H7 (cell line): ENCODE measurements around the gene SPINT1. TPM values are rescaled to one million over a fixed set of nuclear protein-coding genes. Genes with fewer than 3 reads are reported as not detected.
"Not testable (repeated sequence)": the region's sequence is repeated elsewhere in the genome, so short reads cannot be mapped to it uniquely, and the experiment has no call there.

ENCODE experiments used
- DNase-seq: peaks from one replicate; pipeline ENCODE4 v3.0.0; 2012
- H3K27me3 ChIP-seq: 2 replicates; pipeline ENCODE4 v1.6.0; 2011; ENCODE audit warnings: mild to moderate bottlenecking, low read length; ENCODE audit not compliant: control insufficient read depth, insufficient read depth
- H3K36me3 ChIP-seq: replicated peaks from 2 replicates; pipeline ENCODE4 v1.5.1; 2011; ENCODE audit warnings: low read length; ENCODE audit not compliant: control insufficient read depth, insufficient read depth
- H3K4me3 ChIP-seq: 2 replicates; pipeline ENCODE4 v1.5.1; 2011; ENCODE audit warnings: low read depth, mild to moderate bottlenecking, control low read depth, low read length, moderate library complexity; ENCODE audit not compliant: insufficient read depth
- total RNA-seq: library from RNA; depleted of rRNA; stranded (reverse); fragments of >200 nt; shearing (Covaris generic); gene quantifications from 2 replicates; pipeline ENCODE4 v1.2.3, GENCODE V29; 2014

SPINT1 gene
- total RNA-seq, 1 experiment from 2014 or later = 81.1 TPM

- H3K36me3 ChIP-seq = peaks cover 22% of the 10 kb centered on the region
- H3K4me3 ChIP-seq = no peak overlapping the region
- peak; percentile 89 for DNase-seq
- no peaks in the 10 kb centered on the region; the same call in 1 of the 2 replicates for H3K27me3 ChIP-seq
Measured at GRCh38 chr15:40859206-40859851, 15.5 kb downstream of the SPINT1 start.

DNA sequence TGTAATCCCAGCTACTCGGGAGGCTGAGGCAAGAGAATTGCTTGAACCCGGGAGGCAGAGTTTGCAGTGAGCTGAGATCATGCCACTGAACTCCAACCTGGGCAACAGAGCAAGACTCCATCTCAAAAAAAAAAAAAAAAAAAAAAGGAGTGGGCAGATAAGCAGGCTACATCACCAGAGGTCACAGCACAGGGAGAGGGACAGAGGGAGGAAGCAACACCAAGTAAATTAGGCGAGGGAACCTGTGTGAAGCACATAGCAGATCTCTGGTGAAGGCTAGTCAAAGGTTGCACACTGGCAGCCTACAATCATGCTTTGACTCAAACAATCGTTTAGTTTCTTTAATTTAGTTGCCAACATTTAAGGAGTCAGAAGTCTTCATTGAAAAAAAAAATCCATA lies 17.3 kb downstream of the SPINT1 start:
- not testable (repeated sequence) for H3K36me3 ChIP-seq, H3K27me3 ChIP-seq, H3K4me3 ChIP-seq, DNase-seq

DNA sequence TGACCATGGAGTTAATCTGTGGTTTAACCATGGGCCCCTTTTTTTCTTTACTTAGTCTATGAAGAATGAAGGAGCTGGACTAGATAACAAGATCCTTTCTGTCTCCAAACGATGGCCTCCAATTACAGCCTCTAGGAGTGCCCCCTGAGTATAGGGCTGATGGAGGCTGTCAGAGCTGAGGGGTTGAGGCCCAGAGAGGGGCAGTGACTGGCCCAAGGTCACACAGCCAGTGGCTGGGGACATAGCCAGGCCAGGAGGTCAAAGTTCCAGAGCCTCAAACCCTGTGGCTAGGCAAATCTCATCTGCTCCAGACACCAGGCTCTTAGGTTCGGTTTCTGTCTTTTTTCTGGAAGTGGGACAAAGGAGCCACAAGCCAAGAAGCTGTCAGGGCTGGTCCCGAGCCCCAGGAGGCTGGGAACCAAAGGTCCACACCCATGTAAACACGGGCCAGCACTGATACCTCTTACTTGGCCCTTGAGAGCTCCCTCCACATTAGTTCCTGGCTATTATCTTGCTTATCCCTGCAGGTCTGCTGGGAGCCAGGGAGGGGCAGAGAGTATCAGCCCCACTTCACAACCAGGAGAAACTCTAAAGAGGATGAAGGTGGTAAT lies 19.9 kb downstream of the SPINT1 start:
- no peaks in the 10 kb centered on the region; the same call in 1 of the 2 replicates for H3K27me3 ChIP-seq
- DNase-seq = no peak
- H3K36me3 ChIP-seq = no peaks in the 10 kb centered on the region
- H3K4me3 ChIP-seq = no peak overlapping the region

- no peak for DNase-seq
- Histone ChIP-seq H3K27me3 (no peaks in the 10 kb centered on the region; the same call in 1 of the 2 replicates), H3K36me3 (no peaks in the 10 kb centered on the region), H3K4me3 (no peak overlapping the region)
Measured at GRCh38 chr15:40867199-40867598, 23.4 kb downstream of the SPINT1 start.

DNA sequence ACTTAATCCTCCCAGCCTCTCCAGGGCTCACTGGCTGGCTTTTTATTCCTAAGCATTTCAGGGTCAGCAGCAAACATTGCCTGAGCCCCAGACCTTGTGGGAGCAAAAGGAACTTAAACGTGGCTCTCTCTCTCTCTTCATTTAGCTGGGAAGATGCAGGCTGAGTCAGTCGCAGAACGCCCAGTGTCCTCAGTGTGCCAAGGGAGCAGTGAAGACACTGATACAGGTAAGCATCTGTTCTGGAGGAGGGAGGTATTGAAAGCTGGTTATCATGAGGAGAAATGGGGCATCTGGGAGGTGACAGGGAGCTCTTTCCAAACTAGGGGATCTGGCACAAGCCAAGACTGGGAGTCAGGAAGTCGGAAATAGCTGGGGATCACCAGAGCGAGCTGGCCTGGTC lies 25.8 kb downstream of the SPINT1 start:
- DNase-seq = no peak
- Histone ChIP-seq H3K36me3 (no peaks in the 10 kb centered on the region), H3K4me3 (no peak overlapping the region), H3K27me3 (peaks cover 10% of the 10 kb centered on the region; the same call in 1 of the 2 replicates)

GRCh38 chr15:40870716-40871115 lies 26.9 kb downstream of the SPINT1 start:
- no peak overlapping the region for H3K4me3 ChIP-seq
- DNase-seq = peak; percentile 45
- H3K36me3 ChIP-seq = no peaks in the 10 kb centered on the region
- peaks cover 10% of the 10 kb centered on the region; the same call in 1 of the 2 replicates for H3K27me3 ChIP-seq

DNA sequence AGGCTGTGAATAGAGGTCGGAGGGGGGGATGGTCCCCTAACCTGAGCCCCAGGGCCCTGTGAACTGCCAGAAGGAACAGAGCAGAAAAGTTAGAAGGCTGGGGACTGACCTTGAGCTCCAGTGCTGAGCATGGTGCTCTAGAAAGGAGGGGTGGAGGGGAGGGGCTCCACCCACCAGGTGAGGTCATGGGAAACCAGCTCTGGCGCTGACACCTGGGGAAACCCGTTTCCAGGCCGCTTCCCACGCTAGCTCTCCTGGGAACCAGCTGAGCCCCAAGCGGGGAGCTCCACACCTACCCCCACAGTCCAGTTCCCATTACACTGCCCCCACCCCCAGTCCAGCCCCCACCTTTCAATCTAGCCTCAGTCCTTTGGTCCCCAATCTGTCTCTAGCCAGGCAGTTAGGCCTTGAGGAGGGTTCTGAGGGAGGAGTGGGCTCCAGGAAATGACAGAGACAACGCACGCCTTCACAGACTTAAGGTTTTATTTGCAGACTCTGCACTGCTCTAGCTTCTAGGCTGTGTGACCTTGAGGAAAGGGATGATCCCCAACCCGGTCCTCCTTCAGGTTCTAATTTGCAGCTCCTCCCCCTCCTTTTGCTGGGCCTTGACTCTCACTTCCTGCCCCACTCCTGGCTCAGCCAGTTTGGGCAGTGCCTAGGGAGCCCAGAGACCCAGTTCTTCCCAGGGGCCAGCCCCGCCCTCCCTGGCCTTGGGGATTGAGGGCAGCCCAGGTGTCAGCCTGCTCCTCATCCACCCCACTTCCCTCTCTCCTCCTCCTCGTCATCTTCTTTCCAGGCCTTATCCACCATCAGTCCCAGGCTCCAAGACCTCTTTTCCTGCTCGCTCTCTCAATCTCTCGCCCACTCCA lies 28.1 kb downstream of the SPINT1 start:
- DNase-seq = peak; percentile 84
- no peak overlapping the region for H3K4me3 ChIP-seq
- no peaks in the 10 kb centered on the region for H3K36me3 ChIP-seq
- H3K27me3 ChIP-seq = peaks cover 10% of the 10 kb centered on the region; the same call in 1 of the 2 replicates

DNA sequence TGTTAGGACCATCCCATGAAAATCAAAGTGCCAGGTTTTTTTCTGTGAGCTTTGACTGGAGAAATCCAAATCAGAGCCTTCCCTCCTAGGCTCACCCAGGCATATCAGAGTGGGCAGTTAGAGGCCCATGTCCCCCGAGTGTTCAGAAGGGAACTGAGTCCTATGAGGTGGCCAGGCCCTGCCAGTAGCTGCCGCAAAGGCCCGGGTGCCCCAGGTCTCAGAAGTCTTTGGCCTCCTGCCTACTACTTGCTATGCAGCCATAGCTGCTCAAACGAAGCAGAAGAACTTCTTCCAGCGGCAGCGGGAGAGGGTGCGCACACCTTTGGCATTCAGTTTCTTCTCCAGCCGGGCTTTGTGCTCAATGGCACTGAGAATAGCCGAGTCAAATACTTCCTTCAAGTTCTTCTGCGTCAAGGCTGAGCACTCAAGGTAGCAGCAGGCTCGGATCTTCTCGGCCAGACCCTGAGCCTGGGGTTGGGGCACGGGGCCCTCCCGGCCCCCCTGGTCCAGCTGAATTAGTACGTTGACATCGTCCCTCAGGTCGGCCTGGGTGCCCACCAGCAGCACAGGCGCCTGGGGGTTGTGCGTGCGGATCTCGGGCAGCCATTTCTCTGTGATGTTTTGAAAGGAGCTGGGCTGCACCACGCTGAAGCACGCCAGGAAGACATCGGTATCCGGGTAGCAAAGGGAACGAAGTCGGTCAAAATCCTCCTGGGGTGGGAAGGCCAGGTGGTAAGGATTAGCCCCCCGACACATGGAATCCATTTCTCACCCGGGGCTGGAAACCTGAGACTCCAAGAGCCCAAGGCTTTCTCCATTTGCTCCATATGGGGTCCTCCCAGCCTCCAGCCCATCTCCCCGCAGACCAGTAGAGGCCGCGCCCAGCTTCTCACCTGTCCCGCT lies 29.2 kb downstream of the SPINT1 start:
- DNase-seq = no peak
- peaks cover 10% of the 10 kb centered on the region; the same call in 1 of the 2 replicates for H3K27me3 ChIP-seq
- H3K4me3 ChIP-seq = peak overlapping the region; percentile 65
- no peaks in the 10 kb centered on the region for H3K36me3 ChIP-seq

GRCh38 chr15:40873694-40874561 lies 30.1 kb downstream of the SPINT1 start, which contains the start of gene RHOV:
RHOV (minus strand) TSS chr15:40874234; CDS start chr15:40874139, 95 bp downstream.
- peaks cover 10% of the 10 kb centered on the region; the same call in 1 of the 2 replicates for H3K27me3 ChIP-seq
- H3K4me3 ChIP-seq = peak within 1 kb of the TSS; percentile 65
- H3K36me3 ChIP-seq = no peaks in the 10 kb centered on the region
- peak; percentile 94 for DNase-seq

DNA sequence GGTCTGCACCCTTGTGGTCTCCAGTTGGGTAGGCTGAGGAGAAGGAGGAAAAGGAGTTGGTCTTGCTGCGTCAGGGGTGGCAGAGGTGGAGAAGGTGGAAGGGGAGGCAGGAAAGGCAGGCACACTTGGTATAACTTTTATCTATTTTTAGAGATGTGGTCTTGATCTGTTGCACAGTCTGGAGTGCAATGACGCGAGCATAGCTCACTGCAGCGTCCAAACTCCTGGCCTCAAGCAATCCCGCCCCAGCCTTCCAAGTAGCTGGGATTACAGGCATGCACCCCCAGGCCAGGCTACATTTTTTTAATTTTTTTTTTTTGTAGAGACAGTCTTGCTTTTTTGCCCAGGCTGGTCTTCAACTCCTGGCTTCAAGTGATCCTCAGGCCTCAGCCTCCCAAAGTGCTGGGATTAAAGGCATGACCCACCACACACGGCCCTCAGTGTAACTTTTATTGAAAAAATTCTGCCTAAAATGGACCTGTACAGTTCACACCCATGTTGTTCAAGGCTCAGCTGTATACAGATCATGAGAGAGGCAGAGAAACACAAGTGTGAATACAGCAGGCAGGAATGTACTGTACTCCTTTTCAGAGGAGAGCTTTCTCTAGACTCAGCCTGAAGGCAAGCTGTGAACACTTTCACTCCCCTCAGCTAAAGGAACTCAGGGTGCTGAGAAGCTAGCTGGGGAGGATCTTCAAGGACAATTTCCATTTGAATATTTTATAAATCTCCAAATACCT lies 32.3 kb downstream of the SPINT1 start:
- H3K36me3 ChIP-seq = no peaks in the 10 kb centered on the region
- no peak overlapping the region for H3K4me3 ChIP-seq
- H3K27me3 ChIP-seq = peaks cover 10% of the 10 kb centered on the region; the same call in 1 of the 2 replicates
- peak; percentile 16 for DNase-seq

GRCh38 chr15:40877694-40878093 lies 33.8 kb downstream of the SPINT1 start:
- peaks cover 7% of the 10 kb centered on the region; the same call in 1 of the 2 replicates for H3K27me3 ChIP-seq
- DNase-seq = peak; percentile 13
- H3K4me3 ChIP-seq = no peak overlapping the region

DNA sequence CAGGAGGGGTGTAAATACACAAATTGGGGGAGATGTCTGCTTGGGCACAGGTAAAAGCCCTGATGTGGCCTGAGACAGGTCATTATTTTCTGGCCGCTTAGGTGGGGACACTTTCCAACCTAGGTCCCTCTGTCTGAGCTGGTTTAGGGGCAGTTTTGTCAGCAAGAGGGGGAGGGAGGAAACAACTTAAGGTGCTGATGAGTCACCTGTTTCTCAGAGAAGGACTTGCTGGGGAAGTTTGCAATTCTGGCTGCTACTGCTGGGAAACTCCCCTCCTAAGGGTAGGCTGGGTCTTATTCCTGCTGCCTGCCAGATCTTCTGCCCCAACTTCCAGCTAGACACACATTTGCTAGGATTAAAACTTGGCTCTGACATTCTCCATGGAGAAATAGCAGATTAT lies 34.9 kb downstream of the SPINT1 start:
- DNase-seq = peak; percentile 63
- peaks cover 2% of the 10 kb centered on the region; the same call in 1 of the 2 replicates for H3K27me3 ChIP-seq

More at GRCh38 chr15:40877694-40878093, 33.8 kb downstream of the SPINT1 start:
- H3K36me3 ChIP-seq = no peaks in the 10 kb centered on the region

More for the DNA sequence above, 34.9 kb downstream of the SPINT1 start:
- H3K36me3 ChIP-seq = no peaks in the 10 kb centered on the region
- no peak overlapping the region for H3K4me3 ChIP-seq
